ENCODE measurements around the gene ANKRD60. TPM values are rescaled to one million over a fixed set of nuclear protein-coding genes. Genes with fewer than 3 reads are reported as not detected.

Gene ANKRD60
- total and polyA plus RNA-seq, 5 donors from 2014 or later: not detected

Other genes starting within 250 kb of the ANKRD60 start
- gene RAB22A, start 81.1 kb upstream of the ANKRD60 start, total RNA-seq: 21.9 TPM
- gene RAB22A, start 81.1 kb upstream of the ANKRD60 start, polyA plus RNA-seq: 10 to 100 TPM; 11.3 to 13.2 (median 12.5) TPM
- gene VAPB, start 160.6 kb upstream of the ANKRD60 start, total RNA-seq: 25.7 TPM
- gene VAPB, start 160.6 kb upstream of the ANKRD60 start, polyA plus RNA-seq: 10 to 100 TPM; 18.9 to 25.2 (median 21.0) TPM